Stimulated activated CD8-positive, alpha-beta memory T cell treated with anti-CD3 and anti-CD28 coated beads, Interleukin-4, amount 100 ng/mL, for 24 hours (primary cell): ENCODE results near the gene TMEM217.

Experiments used
- DNase-seq: peaks from one replicate; pipeline ENCODE4 v3.0.0-alpha.2; 2020; ENCODE audit warnings: low read depth

Gene TMEM217

DNA sequence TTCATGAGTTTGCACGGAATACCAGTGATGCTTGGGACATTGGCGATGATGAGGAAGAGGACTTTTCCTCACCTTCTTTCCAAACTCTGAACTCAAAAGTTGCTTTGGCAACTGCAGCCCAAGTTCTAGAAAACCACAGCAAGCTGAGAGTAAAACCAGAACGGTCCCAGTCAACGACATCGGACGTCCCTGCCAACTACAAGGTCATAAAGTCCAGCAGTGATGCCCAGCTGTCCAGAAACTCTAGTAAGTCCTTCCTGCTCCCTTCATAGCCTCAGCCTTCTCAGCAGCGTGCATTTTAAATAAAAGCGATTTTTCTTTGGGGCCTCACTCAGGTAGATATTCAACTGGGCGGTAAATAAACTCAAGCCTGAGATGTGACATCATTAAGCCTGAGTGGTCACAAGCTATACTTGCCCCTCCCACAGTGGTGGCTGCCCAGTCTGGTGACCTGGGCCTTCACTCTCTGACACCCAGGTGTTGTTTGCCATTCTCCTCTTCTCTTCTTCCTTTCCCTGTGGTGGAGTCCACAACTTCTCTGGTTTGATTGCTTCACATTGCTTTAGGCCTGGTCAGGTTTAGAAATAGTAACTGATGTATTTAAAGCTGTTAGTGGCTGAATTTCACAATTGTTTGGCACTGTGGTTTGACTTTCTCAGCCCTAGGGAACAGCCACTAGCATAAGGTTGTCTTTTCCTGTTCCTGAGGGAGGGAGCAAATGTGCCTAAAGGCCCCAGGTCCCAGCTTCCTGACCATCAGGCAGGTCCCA is 21.6 kb upstream of the TMEM217 start:
- DNase-seq: no peak

DNA sequence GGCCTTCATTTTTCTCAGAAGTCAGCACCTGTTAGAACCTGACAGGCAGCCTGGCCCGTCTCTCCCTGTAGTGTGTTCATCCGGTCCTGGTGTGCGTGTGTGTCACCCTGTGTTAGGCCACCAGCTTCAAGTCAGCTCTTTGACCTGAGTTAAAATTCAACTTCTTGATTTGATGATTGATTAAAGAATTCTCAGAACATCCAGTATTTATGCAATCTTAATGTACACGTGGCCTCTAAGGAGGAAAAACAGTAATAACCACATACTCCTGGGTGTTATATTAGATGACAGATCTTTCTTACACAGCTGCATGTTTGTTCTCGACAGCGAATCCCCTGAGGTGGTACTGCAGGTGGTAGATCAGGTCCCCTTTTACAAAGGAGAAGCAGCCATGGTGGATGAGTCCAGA is 19.1 kb upstream of the TMEM217 start:
- no peak for DNase-seq

DNA sequence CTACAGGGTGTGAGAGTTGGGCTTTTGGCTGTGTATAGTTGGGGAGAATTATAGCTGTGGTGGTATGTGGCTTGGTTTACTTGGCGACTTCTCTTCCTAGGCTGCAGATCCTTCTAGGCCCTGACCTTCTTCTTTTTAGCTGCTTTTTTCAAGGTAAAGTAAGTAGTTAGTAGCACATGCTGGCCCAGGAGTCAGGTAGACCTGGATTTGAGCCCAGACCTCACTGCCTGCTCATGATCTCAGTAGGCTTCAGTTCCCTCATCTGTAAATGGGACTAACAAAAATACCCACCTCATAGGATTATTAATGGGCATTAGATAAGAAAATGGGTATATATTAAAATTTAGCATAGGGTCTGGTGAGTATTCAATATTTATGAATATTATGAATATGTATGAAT is 17.4 kb upstream of the TMEM217 start:
- no peak for DNase-seq

DNA sequence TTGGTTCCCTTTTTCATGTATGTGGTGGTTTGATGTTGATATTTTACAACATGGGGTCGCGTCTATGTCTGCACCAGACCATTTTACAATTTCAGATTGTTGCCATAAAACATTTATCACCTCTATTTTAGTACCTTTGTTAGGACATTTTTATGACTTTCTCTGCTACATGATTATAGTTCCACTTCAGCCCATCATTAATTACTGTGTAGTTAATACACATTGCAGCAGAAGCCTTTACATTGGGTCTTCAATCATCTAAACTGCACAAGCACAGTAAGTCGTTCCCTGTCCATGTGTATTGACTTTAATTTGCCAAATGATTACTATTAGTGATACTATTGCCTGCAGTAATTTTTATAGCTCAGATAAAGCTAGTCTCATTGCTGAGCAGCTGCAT is 15.7 kb upstream of the TMEM217 start:
- DNase-seq: no peak

DNA sequence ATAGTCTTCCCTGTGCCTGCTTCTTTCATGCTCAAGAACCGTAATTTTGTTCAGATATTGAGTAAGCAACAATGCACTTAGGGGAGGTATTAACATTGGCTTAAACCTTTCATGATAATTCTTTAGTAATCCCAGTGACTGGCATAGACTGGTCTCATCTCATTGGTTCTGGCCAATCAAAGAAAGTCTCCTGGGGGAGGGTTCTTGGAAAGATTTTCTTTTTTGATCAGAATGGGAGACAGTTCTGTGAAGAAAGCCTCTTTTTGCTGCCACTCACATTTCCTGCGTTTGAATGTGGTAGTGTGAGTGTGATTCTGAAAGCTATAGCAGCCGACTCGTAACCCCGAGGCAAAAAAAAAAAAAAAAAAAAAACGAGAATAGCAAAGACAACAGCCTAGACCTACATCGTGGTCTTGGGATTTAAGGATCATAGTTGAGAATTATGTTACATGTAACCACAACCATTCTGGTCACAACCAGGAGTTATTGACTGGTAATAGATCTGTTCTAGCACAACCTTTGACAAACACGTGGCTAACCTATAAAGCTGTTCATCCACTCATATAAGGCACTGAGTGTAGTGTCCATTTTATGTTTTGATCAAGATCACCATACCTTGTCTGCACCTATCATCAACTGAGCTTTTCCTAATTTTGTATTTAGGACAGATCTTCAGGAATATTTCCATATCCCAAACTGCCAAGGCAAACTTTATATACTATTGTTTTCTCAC is 15.1 kb upstream of the TMEM217 start:
- no peak for DNase-seq

DNA sequence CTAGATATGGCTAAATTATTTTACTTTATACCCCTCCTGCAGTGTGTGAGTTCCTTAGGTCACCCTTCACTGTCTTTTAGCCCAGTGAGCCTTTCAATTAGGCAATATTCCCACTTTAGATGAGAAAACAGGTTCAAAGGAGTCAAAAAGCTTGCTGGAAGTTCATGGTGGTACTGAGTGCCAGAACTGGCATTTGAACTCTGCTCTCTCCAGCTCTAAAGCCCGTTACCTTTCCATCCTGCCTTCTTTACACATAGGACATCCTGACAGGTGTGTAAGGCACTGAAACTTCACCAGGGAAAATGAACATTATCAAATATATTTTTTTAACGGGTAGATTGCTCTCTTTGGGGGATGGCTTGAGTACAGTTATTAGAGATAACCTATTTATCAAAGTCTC is 11.2 kb upstream of the TMEM217 start:
- DNase-seq: no peak

DNA sequence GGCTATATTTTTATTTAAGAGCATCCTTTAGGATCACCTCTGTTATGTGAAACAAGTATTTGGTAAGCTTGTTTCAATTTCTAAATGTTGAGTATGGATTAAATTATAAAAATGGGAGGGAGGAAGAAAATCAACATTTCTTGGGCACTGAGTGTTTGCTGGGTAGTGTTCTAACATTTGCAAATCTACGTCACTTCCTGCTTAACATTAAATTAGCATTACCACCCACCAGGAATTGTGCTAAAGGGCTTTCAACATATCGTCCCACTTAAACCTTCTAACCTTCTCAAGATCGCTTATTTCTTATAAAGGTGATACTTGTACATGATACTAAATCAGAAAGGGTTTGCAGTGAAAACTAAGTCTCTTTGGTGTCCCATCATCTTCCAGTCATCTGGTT is 7.9 kb upstream of the TMEM217 start:
- DNase-seq: no peak

DNA sequence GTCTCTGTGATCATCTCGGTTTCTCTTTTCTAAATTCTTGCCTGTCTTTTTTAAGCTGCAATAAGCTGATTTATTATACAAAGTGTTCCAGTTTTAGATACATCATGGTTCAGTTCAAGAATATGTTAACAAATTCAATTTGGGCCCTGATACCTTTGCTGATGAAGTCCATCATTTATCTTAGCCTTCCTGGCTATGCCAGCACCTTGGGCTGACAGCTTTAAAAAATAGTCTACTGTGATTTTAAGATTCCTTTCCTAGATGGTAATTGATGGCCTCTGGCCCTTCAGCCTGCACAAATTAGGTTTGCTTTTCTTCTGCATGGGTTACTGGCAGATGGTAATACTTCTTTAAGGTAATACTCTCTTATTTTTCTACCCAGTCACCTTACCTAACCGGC is 7.1 kb upstream of the TMEM217 start:
- no peak for DNase-seq

DNA sequence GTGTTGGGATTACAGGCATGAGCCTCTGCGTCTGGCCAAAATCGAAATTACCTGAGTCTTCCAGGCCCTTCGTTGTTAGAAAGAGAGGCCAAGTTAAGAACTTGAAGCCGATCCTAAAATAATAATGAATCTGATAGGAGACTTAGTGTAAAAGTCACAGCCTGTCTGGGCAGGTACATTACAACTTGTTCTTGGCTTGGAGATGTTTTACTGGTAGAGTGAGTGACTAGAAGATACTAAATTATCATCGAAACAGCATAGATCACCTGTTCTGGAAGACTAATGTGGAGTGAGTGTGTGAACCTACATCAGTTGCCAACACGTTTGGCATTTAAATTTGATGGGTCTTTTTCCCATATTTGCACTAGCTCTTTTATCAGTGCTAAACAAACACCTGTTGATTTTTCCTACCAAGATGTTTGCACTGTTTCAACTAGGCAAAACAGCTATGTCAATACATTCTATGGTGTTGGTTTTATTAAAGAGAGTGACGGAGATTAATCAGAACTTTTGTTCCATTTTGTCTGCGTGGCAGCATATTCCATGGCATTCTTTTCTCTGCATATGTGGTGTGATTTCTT is 4.6 kb upstream of the TMEM217 start:
- no peak for DNase-seq

DNA sequence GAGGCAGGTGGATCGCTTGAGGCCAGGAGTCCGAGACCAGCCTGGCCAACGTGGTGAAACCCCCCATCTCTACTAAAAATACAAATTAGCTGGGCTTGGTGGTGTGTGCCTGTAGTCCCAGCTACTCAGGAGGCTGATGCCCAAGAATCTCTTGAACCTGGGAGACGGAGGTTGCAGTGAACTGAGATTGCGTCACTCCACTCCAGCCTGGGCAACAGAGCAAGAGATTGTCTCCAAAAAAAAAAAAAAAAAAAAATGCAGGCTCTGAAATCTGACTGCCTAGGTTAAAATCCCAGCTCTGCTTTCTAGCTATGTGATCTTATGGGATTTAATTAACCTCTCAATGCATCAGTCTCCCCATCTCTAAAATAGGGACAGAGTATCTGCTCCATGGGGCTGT is 3.3 kb upstream of the TMEM217 start:
- DNase-seq: no peak

DNA sequence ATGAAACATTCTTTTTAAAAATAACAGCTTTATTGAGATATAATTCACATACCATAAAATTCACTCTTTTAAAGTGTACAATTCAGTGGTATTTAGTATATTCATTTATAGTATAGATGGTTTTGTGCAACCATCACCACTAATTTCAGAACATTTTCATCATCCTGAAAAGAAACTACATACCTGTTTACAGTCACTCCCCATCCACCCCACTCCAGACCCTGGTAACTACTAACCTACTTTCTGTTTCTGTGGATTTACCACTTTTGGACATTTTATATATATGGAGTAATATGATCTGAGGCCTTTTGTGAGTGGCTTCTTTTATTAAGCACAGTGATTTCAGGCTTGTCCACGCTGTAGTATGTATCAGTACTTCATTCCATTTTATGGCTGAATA is 2.5 kb upstream of the TMEM217 start:
- DNase-seq: no peak

DNA sequence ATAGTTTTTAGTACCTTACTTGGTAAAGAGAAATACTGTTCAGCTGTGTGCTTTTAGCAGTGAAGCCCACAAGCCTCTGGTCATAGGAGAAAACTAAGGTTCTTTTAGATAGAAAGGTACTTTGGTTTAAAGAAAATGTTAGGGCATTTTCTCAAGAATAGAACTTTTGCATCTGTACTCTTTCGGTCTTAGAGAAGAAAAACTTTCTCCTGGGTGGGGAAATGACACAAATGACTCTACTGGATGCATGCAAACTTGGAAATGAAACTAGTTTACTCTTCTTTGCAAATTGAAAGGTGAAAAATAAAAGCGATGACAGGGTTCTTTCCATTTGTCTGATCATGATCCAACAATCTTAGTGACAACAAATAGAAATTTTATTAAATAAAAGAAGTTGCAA is 2.1 kb upstream of the TMEM217 start:
- no peak for DNase-seq

DNA sequence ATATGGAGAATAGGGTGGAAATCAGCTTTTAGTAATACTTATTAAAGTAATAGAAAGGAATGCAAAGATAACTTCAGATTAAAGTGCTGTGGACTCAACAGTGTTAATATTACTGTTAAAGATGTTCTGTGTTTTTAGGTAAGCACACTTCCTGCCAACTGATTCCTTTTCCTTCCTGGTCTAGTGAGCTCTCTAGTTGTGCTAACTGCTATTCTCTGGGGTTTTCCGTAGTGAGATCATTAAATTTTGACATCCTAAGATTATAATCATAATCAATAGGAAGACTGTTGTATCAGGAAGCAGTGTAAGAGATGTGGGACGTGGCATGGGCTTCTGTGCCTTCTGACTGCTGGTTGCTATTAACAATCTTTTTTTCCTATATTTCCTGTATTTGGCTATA is 1.2 kb upstream of the TMEM217 start:
- no peak for DNase-seq

DNA sequence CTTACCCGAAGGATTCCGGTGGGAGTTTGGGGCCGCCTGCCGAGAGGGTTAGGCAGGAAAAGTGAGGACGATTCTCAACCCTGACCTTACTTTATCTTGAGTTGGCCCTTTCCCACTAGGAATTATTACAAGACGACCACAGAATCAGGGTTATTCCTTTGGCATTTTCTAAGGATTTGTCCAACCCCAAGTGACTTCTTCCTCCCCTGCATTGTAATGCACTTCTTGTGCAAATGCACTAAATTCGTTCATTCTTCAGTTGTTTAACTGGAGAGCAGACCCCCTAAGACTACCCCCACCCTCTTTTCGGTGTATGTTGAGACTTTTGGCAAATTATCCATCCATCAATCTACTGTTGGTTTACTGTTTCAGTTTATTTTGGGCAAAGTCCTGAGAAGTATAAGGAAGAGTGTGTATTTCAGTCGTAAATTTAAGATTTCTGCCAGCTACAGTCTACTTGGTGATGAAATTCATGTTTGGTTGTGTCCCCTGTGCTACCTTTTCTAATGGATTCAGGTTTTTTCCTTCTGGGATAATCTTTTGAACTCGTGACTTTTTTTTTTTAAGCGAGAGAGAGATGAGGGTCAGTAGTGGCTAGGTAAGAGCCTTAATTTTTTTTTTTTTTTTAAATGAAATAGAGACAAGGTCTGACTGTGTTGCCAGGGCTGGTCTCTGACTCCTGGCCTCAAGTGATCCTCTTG is 611 bp upstream of the TMEM217 start:
- DNase-seq: no peak

DNA sequence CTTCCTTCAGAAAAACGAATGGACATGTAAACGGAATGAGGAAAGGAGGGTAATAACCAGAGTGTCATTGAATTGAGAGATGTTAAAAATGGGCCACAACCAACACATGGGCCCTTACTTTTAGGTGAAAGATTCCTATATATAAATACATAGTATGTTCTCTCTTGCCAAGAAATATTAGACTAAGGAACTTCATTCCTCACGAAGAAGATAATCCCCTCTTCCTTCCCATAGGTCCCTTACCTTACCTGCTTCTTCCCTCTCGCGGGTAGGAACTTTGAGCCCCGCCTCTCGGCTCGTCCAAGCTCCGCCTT is 667 bp downstream of the TMEM217 start:
- DNase-seq: no peak

DNA sequence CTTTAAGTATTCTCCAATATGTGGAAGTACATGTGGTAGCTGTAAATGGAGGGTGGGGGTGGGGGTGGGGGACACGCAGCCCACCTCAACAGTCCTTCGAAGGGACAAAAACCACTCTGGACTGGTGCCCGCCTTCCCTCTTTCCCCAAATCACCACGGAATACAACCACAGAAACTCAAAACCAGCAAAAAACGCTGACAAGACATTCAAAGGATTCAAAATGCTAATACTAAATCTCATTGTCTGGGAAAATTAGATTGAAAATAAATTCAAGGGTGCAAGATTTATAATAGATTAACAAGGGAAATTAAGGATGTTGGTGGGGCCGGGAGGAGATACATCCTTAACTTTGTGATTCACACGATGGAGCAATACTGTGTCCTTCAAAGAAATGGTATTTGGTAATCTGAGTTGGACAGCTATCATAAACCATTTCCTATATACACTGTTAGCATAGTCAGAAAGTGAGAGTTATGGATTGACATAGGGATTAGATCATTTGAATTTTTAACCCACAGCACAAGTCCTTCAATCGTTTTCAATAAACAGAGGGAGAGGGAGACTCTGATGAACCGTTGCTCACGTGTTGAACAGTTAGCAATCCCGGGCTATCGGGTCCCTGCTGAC is 1.1 kb downstream of the TMEM217 start:
- no peak for DNase-seq

DNA sequence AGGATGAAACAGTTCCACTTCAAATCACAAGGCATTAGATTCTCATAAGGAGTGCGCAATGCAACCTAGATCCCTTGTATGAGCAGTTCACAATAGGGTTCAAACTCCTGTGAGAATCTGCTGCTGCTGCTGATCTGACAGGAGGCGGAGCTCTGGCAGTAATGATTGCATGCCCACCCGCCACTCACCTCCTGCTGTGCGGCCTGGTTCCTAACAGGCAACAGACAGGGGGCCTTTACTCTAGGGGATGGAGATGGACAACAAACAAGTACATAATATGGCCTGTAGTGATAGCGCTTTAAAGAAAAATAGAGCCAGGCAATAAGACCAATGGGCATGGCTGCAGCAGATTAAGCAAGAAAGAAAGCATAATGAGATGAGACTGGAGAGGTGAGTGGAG is 3.1 kb downstream of the TMEM217 start:
- no peak for DNase-seq

DNA sequence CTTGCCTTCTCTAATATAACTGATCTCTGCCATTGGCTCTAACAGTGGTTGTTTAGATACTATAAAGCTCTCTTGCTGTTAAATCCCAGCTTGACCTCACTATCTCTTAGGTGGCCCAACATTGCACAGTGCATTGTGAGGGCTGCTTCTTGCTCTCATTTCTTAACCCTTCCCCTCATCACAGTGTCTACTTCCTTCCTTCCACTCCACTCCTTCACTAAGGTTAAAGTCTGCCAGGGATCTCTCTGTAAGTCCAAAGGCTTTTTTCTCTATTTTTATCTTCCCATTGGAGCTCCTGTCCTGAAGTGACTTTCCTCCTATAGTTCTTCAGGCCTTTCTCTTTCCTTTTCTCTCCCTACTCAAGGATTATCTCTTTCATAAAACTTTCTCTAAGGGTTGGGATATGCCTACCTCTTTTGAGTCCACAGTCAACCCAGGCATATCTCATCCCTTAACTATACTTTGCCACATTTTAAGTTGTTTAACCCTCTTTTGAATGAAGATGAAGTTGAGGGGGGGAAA is 4.4 kb downstream of the TMEM217 start:
- no peak for DNase-seq

DNA sequence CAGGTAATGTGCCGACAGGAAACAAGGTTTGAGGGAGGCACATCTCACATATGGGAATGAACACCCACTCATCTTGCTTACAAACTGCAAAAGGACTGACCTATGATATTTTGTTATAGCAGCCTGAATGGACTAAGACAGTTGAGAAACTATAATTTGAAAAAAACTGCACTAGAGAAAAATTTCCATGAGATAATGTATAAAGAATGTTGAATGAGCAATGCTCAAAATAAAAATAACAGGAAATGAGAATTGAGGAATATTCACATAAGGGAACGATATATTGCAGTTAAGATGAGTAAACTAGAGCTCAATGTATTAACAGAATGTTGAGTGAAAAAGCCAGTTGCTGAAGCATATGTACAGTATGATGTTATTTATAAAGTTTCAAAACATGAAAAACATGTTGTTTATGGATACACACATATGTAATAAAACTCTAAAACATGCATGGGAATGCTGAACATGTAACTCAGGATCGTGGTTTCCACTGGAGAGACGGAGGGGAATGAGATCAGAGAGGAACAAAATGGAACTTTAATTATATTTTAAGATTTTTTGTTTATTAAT is 6.6 kb downstream of the TMEM217 start:
- DNase-seq: no peak

DNA sequence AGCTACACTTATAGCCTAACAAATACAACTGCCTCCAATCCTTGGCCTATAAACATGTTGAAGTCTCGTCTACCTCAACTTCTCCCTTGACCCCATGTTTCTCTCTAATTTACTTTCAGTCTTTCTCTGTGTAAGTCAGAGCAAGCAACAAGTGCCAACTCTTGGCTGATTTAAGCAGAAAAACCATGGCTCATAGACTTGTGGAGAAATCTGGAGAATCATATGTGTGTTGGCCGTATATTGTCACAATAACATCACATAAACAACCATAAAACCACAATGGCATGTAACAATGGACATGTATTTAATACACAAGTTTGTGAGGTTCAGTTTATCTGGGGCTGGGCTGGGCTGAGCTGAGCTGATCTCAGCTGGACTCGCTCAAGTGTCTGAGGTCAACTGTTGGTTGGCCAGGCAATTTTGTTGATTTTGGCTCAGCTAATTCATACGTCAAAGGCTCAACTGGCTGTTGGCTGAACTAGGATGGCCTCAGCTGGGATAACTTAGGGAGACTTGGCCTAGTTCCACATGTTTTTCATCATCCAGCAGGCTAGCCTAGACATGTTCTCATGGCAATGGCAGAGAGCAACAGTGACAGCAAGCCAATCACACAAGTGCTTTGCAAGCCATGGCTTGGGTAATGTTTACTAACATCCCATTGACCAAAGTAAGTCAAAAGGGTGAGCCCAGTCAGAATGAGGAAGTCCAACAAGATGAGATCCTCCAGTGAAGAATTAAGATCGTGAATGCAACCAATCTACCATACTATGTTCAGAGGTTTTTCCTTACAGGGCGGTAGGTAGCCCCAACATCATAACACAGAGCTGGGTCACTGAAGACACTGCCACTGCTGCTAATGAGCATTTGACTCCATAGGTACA is 13.3 kb downstream of the TMEM217 start:
- DNase-seq: no peak

DNA sequence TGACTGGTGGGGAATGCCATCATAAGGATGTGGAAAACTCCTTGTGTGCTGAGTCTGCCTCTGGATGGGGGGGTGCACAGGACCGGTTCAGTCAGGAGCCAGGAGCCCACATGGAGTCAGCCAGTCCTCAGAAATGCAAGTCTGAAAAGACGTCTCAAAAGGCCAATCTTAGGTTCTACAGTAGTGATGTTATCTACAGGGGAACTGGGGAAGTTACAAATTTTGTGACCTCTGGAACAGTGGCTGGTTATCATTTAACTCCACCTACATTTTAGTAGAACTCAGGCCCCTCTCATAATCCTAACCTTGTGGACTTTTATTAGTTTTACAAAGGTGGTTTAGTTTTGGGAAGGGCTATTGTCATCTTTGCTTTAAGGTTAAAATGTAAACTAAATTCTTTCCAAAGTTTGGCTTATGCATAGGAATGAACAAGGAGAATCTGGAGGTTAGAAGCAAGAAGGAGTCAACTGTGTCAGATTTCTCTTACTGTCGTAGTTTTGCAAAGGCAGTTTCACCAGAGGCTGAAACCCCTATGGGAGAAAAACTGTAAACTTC is 14.1 kb downstream of the TMEM217 start:
- DNase-seq: no peak
